H1 (cell line): ENCODE data around the gene EPHA6. TPM values are rescaled to one million over a fixed set of nuclear protein-coding genes. Genes with fewer than 3 reads are reported as not detected.

Experiments
- CTCF ChIA-PET: fragments of 300-600 bp; sonication (Branson Sonifier 250); formaldehyde crosslinking; loops from one replicate; lab custom pipeline; 2021; ENCODE audit not compliant: partially characterized antibody; lab: Charles Lee
- POLR2A ChIA-PET: fragments of 300-600 bp; sonication (Branson Sonifier 250); formaldehyde crosslinking; loops from one replicate; lab custom pipeline; 2021; ENCODE audit warnings: inconsistent platforms; ENCODE audit not compliant: partially characterized antibody; lab: Charles Lee
- DNase-seq, 2 experiments: peaks; one replicate each; pipeline versions ENCODE4 v3.0.0 to v3.0.0-alpha.2; 2010 to 2022; ENCODE audit warnings: low spot score in 2 of 2, low read depth in 1 of 2, mixed read lengths in 1 of 2
- FAIRE-seq: peaks from 2 replicates; lab custom pipeline; 2011; peaks lifted over from hg19 to GRCh38; lab: Jason Lieb, UNC
- H2AFZ ChIP-seq: 2 replicates; pipeline ENCODE4 v1.8.1; 2012; ENCODE audit warnings: low read length, inconsistent platforms
- H2AK5ac ChIP-seq: 2 replicates; pipeline ENCODE4 v1.6.1; 2013; ENCODE audit warnings: low read depth, low read length
- H2BK120ac ChIP-seq: replicated peaks from 2 replicates; pipeline ENCODE3; 2013; ENCODE audit warnings: low read depth, low read length, inconsistent platforms
- H2BK12ac ChIP-seq: 2 replicates; pipeline ENCODE4 v1.6.1; 2013; ENCODE audit warnings: low read depth, low read length
- H2BK15ac ChIP-seq: 2 replicates; pipeline ENCODE4 v1.6.1; 2013; ENCODE audit warnings: low read length
- H2BK20ac ChIP-seq: 2 replicates; pipeline ENCODE4 v1.6.1; 2013; ENCODE audit warnings: low read length
- H2BK5ac ChIP-seq: 2 replicates; pipeline ENCODE4 v1.6.1; 2013; ENCODE audit warnings: low read depth, low read length
- H3K14ac ChIP-seq: 2 replicates; pipeline ENCODE4 v1.6.1; 2013; ENCODE audit warnings: inconsistent platforms; ENCODE audit not compliant: insufficient read length
- H3K18ac ChIP-seq: 2 replicates; pipeline ENCODE4 v1.6.1; 2013; ENCODE audit warnings: low read length; ENCODE audit errors: extremely low read depth
- H3K23ac ChIP-seq: 2 replicates; pipeline ENCODE4 v1.6.1; 2013; ENCODE audit warnings: inconsistent platforms; ENCODE audit not compliant: insufficient read length
- H3K23me2 ChIP-seq: 2 replicates; pipeline ENCODE4 v1.6.1; 2013; ENCODE audit warnings: low read depth, low read length
- H3K27ac ChIP-seq: 2 replicates; pipeline ENCODE4 v1.6.1; 2011; ENCODE audit warnings: low read depth, low read length, inconsistent platforms
- H3K27me3 ChIP-seq, 4 experiments: replicated peaks in 1 of 4; 1 replicate in 1 of 4; 2 replicates in 3 of 4; pipeline versions ENCODE4 v1.6.1 to v1.8.1; 2011 to 2013; ENCODE audit warnings: low read length in 3 of 4, mild to moderate bottlenecking in 3 of 4, inconsistent platforms in 2 of 4, mixed read lengths in 2 of 4, moderate library complexity in 1 of 4; ENCODE audit not compliant: control insufficient read depth in 3 of 4, insufficient read depth in 3 of 4; ENCODE audit errors: extremely low read depth in 1 of 4
- H3K36me3 ChIP-seq, 4 experiments: 2 replicates each; pipeline versions ENCODE4 v1.6.1 to v1.8.1; 2011 to 2013; ENCODE audit warnings: mild to moderate bottlenecking in 4 of 4, low read length in 3 of 4, moderate library complexity in 2 of 4, control low read depth in 1 of 4, inconsistent platforms in 1 of 4; ENCODE audit not compliant: insufficient read depth in 4 of 4, control insufficient read depth in 2 of 4
- H3K4ac ChIP-seq: replicated peaks from 2 replicates; pipeline ENCODE3; 2013; ENCODE audit warnings: low read length, low read depth, mixed read lengths, inconsistent platforms; ENCODE audit not compliant: insufficient read length
- H3K4me1 ChIP-seq, 4 experiments: replicated peaks in 1 of 4; 1 replicate in 1 of 4; 2 replicates in 3 of 4; pipeline versions ENCODE4 v1.6.1 to v1.8.1; 2011 to 2013; ENCODE audit warnings: low read length in 3 of 4, inconsistent platforms in 2 of 4, mixed read lengths in 1 of 4; ENCODE audit not compliant: insufficient read depth in 4 of 4, control insufficient read depth in 3 of 4
- H3K4me2 ChIP-seq, 2 experiments: 2 replicates each; pipeline versions ENCODE4 v1.6.1 to v1.8.1; 2011 to 2013; ENCODE audit warnings: low read depth in 2 of 2, low read length in 2 of 2, control low read depth in 1 of 2, inconsistent platforms in 1 of 2, mild to moderate bottlenecking in 1 of 2; ENCODE audit not compliant: insufficient read depth in 1 of 2
- H3K4me3 ChIP-seq, 4 experiments: fragments of 200-600, 300-600 bp in 1 of 4; sonication (generic), shearing (Covaris generic), sonication (Bioruptor Twin) in 1 of 4; 2 replicates each; pipeline versions ENCODE4 v1.5.1 to v1.8.1; 2011 to 2016; ENCODE audit warnings: low read length in 4 of 4, low read depth in 3 of 4, control low read depth in 2 of 4, inconsistent platforms in 2 of 4, mild to moderate bottlenecking in 2 of 4, mixed read lengths in 1 of 4, moderate library complexity in 1 of 4; ENCODE audit not compliant: insufficient read depth in 2 of 4; ENCODE audit errors: extremely low read depth in 1 of 4
- H3K56ac ChIP-seq: replicated peaks from 2 replicates; pipeline ENCODE3; 2013; ENCODE audit warnings: low read depth, mild to moderate bottlenecking, mixed read lengths, low read length, inconsistent platforms; ENCODE audit not compliant: insufficient read length
- H3K79me1 ChIP-seq: 2 replicates; pipeline ENCODE4 v1.6.1; 2013; ENCODE audit warnings: low read depth, low read length, control low read depth
- H3K79me2 ChIP-seq, 2 experiments: 2 replicates each; pipeline versions ENCODE4 v1.6.1 to v1.8.1; 2012 to 2013; ENCODE audit warnings: low read length in 2 of 2, mild to moderate bottlenecking in 2 of 2, inconsistent platforms in 1 of 2; ENCODE audit not compliant: insufficient read depth in 2 of 2, control insufficient read depth in 1 of 2
- H3K9ac ChIP-seq, 4 experiments: replicated peaks in 1 of 4; 1 replicate in 1 of 4; 2 replicates in 3 of 4; pipeline versions ENCODE4 v1.6.1 to v1.8.1; 2011 to 2013; ENCODE audit warnings: low read depth in 3 of 4, low read length in 3 of 4, control low read depth in 2 of 4, mild to moderate bottlenecking in 2 of 4, moderate library complexity in 2 of 4, inconsistent platforms in 1 of 4; ENCODE audit errors: extremely low read depth in 1 of 4
- H3K9me3 ChIP-seq, 2 experiments: 2 replicates each; pipeline versions ENCODE4 v1.6.1 to v1.8.1; 2012 to 2013; ENCODE audit warnings: mild to moderate bottlenecking in 2 of 2, moderate library complexity in 2 of 2, control low read depth in 1 of 2, inconsistent platforms in 1 of 2, low read depth in 1 of 2, low read length in 1 of 2, mixed read lengths in 1 of 2; ENCODE audit not compliant: insufficient read depth in 2 of 2
- H4K20me1 ChIP-seq, 2 experiments: replicated peaks in 1 of 2; 2 replicates each; pipeline versions ENCODE3 to v1.8.1; 2011 to 2013; ENCODE audit warnings: inconsistent platforms in 2 of 2, low read length in 2 of 2, mild to moderate bottlenecking in 1 of 2; ENCODE audit not compliant: insufficient read depth in 2 of 2, control insufficient read depth in 1 of 2
- H4K5ac ChIP-seq: 2 replicates; pipeline ENCODE4 v1.6.1; 2013; ENCODE audit warnings: low read length, low read depth, mixed read lengths, inconsistent platforms; ENCODE audit not compliant: insufficient read length
- H4K8ac ChIP-seq: 2 replicates; pipeline ENCODE4 v1.8.0; 2013; ENCODE audit warnings: mild to moderate bottlenecking, moderate library complexity, low read length, inconsistent platforms; ENCODE audit not compliant: insufficient read depth; ENCODE audit errors: extremely low read depth
- H4K91ac ChIP-seq: replicated peaks from 2 replicates; pipeline ENCODE3; 2013; ENCODE audit warnings: low read length, mixed read lengths, inconsistent platforms; ENCODE audit not compliant: insufficient read length
- BCL11A ChIP-seq, 2 experiments: IDR thresholded peaks; one replicate each; pipeline ENCODE4 v1.6.1; 2011; ENCODE audit warnings: low read depth in 2 of 2, low read length in 2 of 2, mild to moderate bottlenecking in 2 of 2
- EGR1 ChIP-seq: IDR thresholded peaks from 2 replicates; pipeline ENCODE4 v1.6.1; 2011; ENCODE audit warnings: low read depth, low read length, borderline replicate concordance
- RXRA ChIP-seq: IDR thresholded peaks from 2 replicates; pipeline ENCODE4 v1.6.1; 2011; ENCODE audit warnings: low read depth, mild to moderate bottlenecking, low read length, moderate library complexity; ENCODE audit not compliant: insufficient read depth
- WGBS, 2 experiments: shearing (Covaris generic) in 1 of 2; methylation state at CpG; one replicate each; pipeline versions ENCODE4 v1.1.6 to v1.1.7; 2013 to 2015; ENCODE audit warnings: low lambda C conversion rate in 2 of 2, mixed read lengths in 2 of 2, inconsistent platforms in 1 of 2, low coverage in 1 of 2, missing lambda C conversion rate in 1 of 2; ENCODE audit not compliant: insufficient replicate concordance in 2 of 2, insufficient coverage in 1 of 2, insufficient read length in 1 of 2; ENCODE audit errors: extremely low coverage in 1 of 2, missing lambda C conversion rate in 1 of 2; 5-methylcytosine and 5-hydroxymethylcytosine counted together
- polyA plus RNA-seq, 7 experiments: library from polyadenylated mRNA; depleted of rRNA in 3 of 7; stranded (reverse) in 5 of 7; unstranded in 2 of 7; fragments of >200 nt in 5 of 7; fragments of 200-250 nt in 2 of 7; gene quantifications; 1 replicate in 5 of 7; 2 replicates in 1 of 7; 4 replicates in 1 of 7; pipeline versions ENCODE4 v1.2.1 to v1.2.3, GENCODE V29; 2011 to 2013; ENCODE audit warnings: missing spikeins in 2 of 7, mixed read lengths in 2 of 7
- total RNA-seq: library from RNA; stranded (reverse); fragmentation: NEBNext Ultra II Directional; extraction: Animal tissue kit (Norgen Biotek cat#: 25700); gene quantifications from 2 replicates; pipeline ENCODE4 v1.2.1, GENCODE V29; 2021

EPHA6 gene
- total and polyA plus RNA-seq, 2 of the 8 experiments (the other 6 are each of a cell fraction or from before 2014, with no cell fraction given), result 0.83 to 3.2 TPM

DNA sequence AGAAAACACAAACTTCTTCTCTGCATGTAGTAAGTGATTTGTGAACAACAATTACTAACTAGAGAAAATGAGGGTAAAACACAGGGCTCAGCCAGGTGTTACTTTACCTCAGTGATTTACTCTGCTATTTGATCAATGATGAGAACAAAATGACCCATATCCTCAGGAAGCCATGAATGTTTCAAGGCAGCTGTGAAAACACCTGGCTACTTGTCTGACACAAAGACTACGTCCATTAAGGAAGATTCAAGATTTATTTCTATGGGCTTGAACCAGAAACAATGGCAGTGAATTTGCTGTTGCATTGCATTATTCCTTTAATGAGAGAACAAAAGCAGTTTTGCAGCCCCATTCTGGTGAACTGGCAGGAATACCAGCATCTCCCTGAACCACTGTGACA is 575.5 kb downstream of the EPHA6 start:
- Histone ChIP-seq H4K91ac (no peak overlapping the region), H2BK5ac (no peak overlapping the region), H3K4me2 (no peak overlapping the region), H2BK12ac (no peak overlapping the region), H3K36me3 (no peaks in the 10 kb centered on the region; a peak in 1 of 8 replicates), H3K23ac (no peak overlapping the region), H3K4ac (no peak overlapping the region), H2BK15ac (no peak overlapping the region), H3K9ac (no peak overlapping the region), H3K4me1 (peaks cover 0 to 3% (median 0%) of the 10 kb centered on the region in 4 experiments; a peak in 1 of 7 replicates), H2AFZ (peak overlapping the region; percentile 89), H4K20me1 (no peaks in the 10 kb centered on the region), H3K56ac (no peak overlapping the region)
- ChIA-PET POLR2A (no interaction called here), CTCF (no interaction called here)
- no peak for DNase-seq
- TF ChIP-seq BCL11A (IDR thresholded peaks at IDR 0.05; ENCODE audit: low read depth in 2 of 2, low read length in 2 of 2) (no peak), EGR1 (no peak), RXRA (no peak)
- TF ChIP-seq, all 59 proteins: peak for 0
- Histone ChIP-seq H2BK120ac (no peak overlapping the region), H4K5ac (no peak overlapping the region), H3K14ac (no peak overlapping the region), H3K4me3 (no peak overlapping the region), H2AK5ac (no peak overlapping the region), H3K27me3 (no peaks in the 10 kb centered on the region), H3K9me3 (peaks cover 11 to 20% of the 10 kb centered on the region in 2 experiments), H2BK20ac (no peak overlapping the region), H4K8ac (no peak overlapping the region), H3K27ac (no peak overlapping the region), H3K79me1 (no peaks in the 10 kb centered on the region), H3K18ac (no peak overlapping the region), H3K23me2 (no peaks in the 10 kb centered on the region), H3K79me2 (no peaks in the 10 kb centered on the region)
- 73% methylated on average over 1 of the region's 1 CpG; no CpG with 5 or more reads in 1 of the 2 experiments for WGBS, 2 experiments
- FAIRE-seq, result peak; percentile 24
